GM12864 (cell line): ENCODE data around the gene CDT1.
"Not testable (repeated sequence)": the region's sequence is repeated elsewhere in the genome, so short reads cannot be mapped to it uniquely, and the experiment has no call there.

Experiments used
- DNase-seq: peaks from one replicate; pipeline ENCODE4 v3.0.0-alpha.2; 2011; ENCODE audit warnings: low read depth
- H3K4me3 ChIP-seq: 2 replicates; pipeline ENCODE4 v1.5.1; 2011; ENCODE audit warnings: mild to moderate bottlenecking, low read depth, low read length, control low read depth
- CTCF ChIP-seq: IDR thresholded peaks from 2 replicates; pipeline ENCODE4 v1.5.1; 2011; ENCODE audit warnings: low read depth, mild to moderate bottlenecking, moderate library complexity, low read length, control low read depth, inconsistent platforms; ENCODE audit errors: missing control alignments

The CDT1 gene

GRCh38 chr16:88820385-88821025 is 16.9 kb downstream of the CDT1 start:
- no peak for TF ChIP-seq CTCF
- DNase-seq = no peak
- no peak overlapping the region for H3K4me3 ChIP-seq

- no peak for TF ChIP-seq CTCF
- H3K4me3 ChIP-seq = no peak overlapping the region
- no peak for DNase-seq
Observed at GRCh38 chr16:88821168-88821850, 17.7 kb downstream of the CDT1 start.

GRCh38 chr16:88822281-88823040 is 18.9 kb downstream of the CDT1 start:
- DNase-seq = no peak
- H3K4me3 ChIP-seq = no peak overlapping the region
- no peak for TF ChIP-seq CTCF

- not testable (repeated sequence) for H3K4me3 ChIP-seq, DNase-seq
Observed at GRCh38 chr16:88823646-88824045, 20.1 kb downstream of the CDT1 start.

GRCh38 chr16:88824256-88825077 is 20.9 kb downstream of the CDT1 start:
- H3K4me3 ChIP-seq = no peak overlapping the region
- no peak for DNase-seq
- TF ChIP-seq CTCF = no peak

- no peak overlapping the region for H3K4me3 ChIP-seq
- TF ChIP-seq CTCF = no peak
- DNase-seq = no peak
Observed at GRCh38 chr16:88825146-88825545, 21.6 kb downstream of the CDT1 start.
